ENCODE data around the gene PDE6A. TPM values are rescaled to one million over a fixed set of nuclear protein-coding genes. Genes with fewer than 3 reads are reported as not detected.

Gene PDE6A
- total RNA-seq, 2 experiments from 2014 or later: not detected

DNA sequence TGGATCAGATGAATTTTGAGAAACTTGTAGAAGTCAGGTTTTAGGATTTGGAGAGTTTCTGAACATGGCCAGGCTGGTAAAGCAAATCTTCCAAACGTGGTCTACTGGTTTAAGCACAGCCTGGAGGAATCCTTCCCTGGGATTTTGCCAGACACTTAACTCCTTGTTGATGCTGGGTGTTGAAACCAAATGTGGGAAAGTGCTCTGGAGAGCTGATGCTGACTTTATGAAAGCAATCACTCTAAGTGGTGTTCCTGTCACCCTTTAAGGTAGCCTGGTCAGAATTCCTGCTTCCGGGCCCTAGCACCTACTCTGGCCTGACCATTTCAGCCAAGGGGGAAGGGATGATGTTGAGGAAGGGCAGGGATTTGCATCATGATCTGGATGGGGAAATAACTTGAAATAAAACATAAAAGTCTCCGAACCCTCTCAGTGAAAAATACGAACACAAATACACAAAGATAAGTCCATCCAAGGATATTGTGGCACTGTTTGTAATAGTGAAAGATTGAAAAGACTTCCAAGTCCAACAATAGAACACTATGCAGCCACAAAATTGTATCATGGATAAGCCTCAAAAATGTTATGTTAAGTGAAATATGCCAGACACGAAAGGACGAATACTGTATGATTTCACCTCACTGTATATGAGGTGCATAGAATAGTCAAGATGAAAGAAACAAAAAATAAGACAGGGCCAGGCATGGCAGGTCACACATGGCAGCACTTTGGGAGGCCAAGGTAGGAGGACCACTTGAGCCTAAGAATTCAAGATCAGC is 57.7 kb downstream of the PDE6A start:
- no TSS peak for BruUV-seq (replicated peaks)
- no peak for TF ChIP-seq EZH2phosphoT487 (IDR thresholded peaks at IDR 0.05; ENCODE audit: borderline replicate concordance, low read depth, low read length)
- TF ChIP-seq, protein P1, sequence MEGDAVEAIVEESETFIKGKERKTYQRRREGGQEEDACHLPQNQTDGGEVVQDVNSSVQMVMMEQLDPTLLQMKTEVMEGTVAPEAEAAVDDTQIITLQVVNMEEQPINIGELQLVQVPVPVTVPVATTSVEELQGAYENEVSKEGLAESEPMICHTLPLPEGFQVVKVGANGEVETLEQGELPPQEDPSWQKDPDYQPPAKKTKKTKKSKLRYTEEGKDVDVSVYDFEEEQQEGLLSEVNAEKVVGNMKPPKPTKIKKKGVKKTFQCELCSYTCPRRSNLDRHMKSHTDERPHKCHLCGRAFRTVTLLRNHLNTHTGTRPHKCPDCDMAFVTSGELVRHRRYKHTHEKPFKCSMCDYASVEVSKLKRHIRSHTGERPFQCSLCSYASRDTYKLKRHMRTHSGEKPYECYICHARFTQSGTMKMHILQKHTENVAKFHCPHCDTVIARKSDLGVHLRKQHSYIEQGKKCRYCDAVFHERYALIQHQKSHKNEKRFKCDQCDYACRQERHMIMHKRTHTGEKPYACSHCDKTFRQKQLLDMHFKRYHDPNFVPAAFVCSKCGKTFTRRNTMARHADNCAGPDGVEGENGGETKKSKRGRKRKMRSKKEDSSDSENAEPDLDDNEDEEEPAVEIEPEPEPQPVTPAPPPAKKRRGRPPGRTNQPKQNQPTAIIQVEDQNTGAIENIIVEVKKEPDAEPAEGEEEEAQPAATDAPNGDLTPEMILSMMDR (conservative IDR thresholded peaks at IDR 0.05; ENCODE audit: low read length): no peak
- Histone ChIP-seq H3K79me2 (ENCODE audit: insufficient read depth, low read depth, low read length) (no peaks in the 10 kb centered on the region), H3K27ac (ENCODE audit: low read depth, low read length, poor library complexity, severe bottlenecking) (no peak overlapping the region), H4K20me1 (ENCODE audit: insufficient read depth, low read length) (no peaks in the 10 kb centered on the region), H3K9me3 (ENCODE audit: low read length) (no peaks in the 10 kb centered on the region), H2AFZ (ENCODE audit: low read length) (no peak overlapping the region), H3K9me2 (ENCODE audit: insufficient read depth, low read length) (no peaks in the 10 kb centered on the region), H3K4me1 (ENCODE audit: insufficient read depth, low read length, poor library complexity, severe bottlenecking) (no peaks in the 10 kb centered on the region), H3K4me3 (ENCODE audit: low read depth, low read length, poor library complexity, severe bottlenecking) (no peak overlapping the region), H3K4me2 (ENCODE audit: low read length) (no peak overlapping the region), H3K36me3 (ENCODE audit: insufficient read depth, low read length) (no peaks in the 10 kb centered on the region)
- ChIA-PET POLR2A (no interaction called here), CTCF (ENCODE audit: unreplicated experiment) (interaction anchor here (0.9 kb wide), 1 partner anchor 34 kb away, joined by 3 read pairs; no protein-coding TSS in a partner anchor)
- DNase-seq (ENCODE audit: low spot score): no peak
- intact Hi-C loops (cut with micrococcal nuclease; ENCODE audit: unreplicated experiment): no loop called here

DNA sequence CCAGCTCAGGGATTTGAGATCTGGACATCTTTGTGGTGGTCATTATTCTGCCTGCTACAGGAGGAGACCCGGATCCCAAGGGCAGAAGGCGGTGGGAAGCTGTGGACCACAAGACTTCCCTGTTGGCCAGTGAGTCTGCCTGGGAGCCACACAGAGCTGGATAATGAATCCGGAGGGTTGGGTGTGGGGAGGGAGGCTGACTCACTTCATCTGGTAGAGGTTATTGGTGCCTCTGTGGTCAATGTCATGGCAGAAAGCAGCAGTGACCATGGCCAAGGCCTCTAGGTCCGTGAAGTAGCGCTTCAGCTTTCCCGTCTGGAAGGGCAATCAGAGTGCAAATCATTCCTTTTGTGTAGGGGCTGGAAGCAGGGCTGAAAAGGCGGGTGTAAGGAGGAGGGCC is 58.5 kb downstream of the PDE6A start:
- Histone ChIP-seq H4K20me1 (ENCODE audit: insufficient read depth, low read length) (no peaks in the 10 kb centered on the region), H3K27ac (ENCODE audit: low read depth, low read length, poor library complexity, severe bottlenecking) (no peak overlapping the region), H3K9me3 (ENCODE audit: low read length) (no peaks in the 10 kb centered on the region), H3K4me2 (ENCODE audit: low read length) (no peak overlapping the region), H3K4me3 (ENCODE audit: low read depth, low read length, poor library complexity, severe bottlenecking) (no peak overlapping the region), H3K4me1 (ENCODE audit: insufficient read depth, low read length, poor library complexity, severe bottlenecking) (no peaks in the 10 kb centered on the region), H3K9me2 (ENCODE audit: insufficient read depth, low read length) (no peaks in the 10 kb centered on the region), H3K36me3 (ENCODE audit: insufficient read depth, low read length) (no peaks in the 10 kb centered on the region), H2AFZ (ENCODE audit: low read length) (no peak overlapping the region), H3K79me2 (ENCODE audit: insufficient read depth, low read depth, low read length) (no peaks in the 10 kb centered on the region)
- intact Hi-C loops (cut with micrococcal nuclease; ENCODE audit: unreplicated experiment): no loop called here
- ChIA-PET CTCF (ENCODE audit: unreplicated experiment) (no interaction called here), POLR2A (interaction anchor here (0.5 kb wide), 1 partner anchor 295 kb away, joined by 3 read pairs; no protein-coding TSS in a partner anchor)
- no peak for DNase-seq (ENCODE audit: low spot score)
- TF ChIP-seq, protein P1 (conservative IDR thresholded peaks at IDR 0.05; ENCODE audit: low read length): no peak
- no peak for TF ChIP-seq EZH2phosphoT487 (IDR thresholded peaks at IDR 0.05; ENCODE audit: borderline replicate concordance, low read depth, low read length)
- BruUV-seq (replicated peaks): no TSS peak

DNA sequence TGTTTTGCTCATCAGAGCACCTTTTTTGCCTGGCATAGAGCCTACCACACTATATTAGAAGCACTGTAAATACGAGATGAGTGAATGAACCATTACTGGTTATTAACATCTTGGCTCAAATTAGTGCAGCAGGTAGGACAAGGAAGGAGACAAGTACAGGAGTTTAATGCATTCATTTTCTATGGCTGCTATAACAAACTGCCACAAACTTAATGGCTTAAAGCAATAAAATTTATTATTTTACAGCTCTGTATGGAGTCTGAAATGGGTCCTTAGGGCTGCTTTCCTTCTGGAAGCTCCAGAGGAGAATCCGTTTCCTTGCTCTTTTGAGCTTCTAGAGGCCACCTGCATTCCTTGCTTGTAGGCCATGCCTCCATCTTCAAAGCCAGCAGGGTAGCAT is 59.1 kb downstream of the PDE6A start:
- H3K36me3 ChIP-seq (ENCODE audit: insufficient read depth, low read length): no peaks in the 10 kb centered on the region
- H3K4me1 ChIP-seq (ENCODE audit: insufficient read depth, low read length, poor library complexity, severe bottlenecking): no peaks in the 10 kb centered on the region
- no peaks in the 10 kb centered on the region for H4K20me1 ChIP-seq (ENCODE audit: insufficient read depth, low read length)
- POLR2A ChIA-PET: no interaction called here
- H3K27ac ChIP-seq (ENCODE audit: low read depth, low read length, poor library complexity, severe bottlenecking): no peak overlapping the region
- H2AFZ ChIP-seq (ENCODE audit: low read length): no peak overlapping the region
- CTCF ChIA-PET (ENCODE audit: unreplicated experiment): no interaction called here
- H3K9me2 ChIP-seq (ENCODE audit: insufficient read depth, low read length): no peaks in the 10 kb centered on the region
- intact Hi-C loops (cut with micrococcal nuclease; ENCODE audit: unreplicated experiment): no loop called here
- no peak overlapping the region for H3K4me2 ChIP-seq (ENCODE audit: low read length)
- no peaks in the 10 kb centered on the region for H3K9me3 ChIP-seq (ENCODE audit: low read length)
- BruUV-seq (replicated peaks): no TSS peak
- no peak for DNase-seq (ENCODE audit: low spot score)
- TF ChIP-seq, protein P1 (conservative IDR thresholded peaks at IDR 0.05; ENCODE audit: low read length): no peak
- no peak for TF ChIP-seq EZH2phosphoT487 (IDR thresholded peaks at IDR 0.05; ENCODE audit: borderline replicate concordance, low read depth, low read length)
- no peak overlapping the region for H3K4me3 ChIP-seq (ENCODE audit: low read depth, low read length, poor library complexity, severe bottlenecking)
- no peaks in the 10 kb centered on the region for H3K79me2 ChIP-seq (ENCODE audit: insufficient read depth, low read depth, low read length)

Data from OCI-LY7 (cell line).